ENCODE results near the gene RABGAP1L. TPM values are rescaled to one million over a fixed set of nuclear protein-coding genes. Genes with fewer than 3 reads are reported as not detected.

Gene RABGAP1L
- total and polyA plus RNA-seq, 7 experiments from 2014 or later: 38.4 to 97.4 (median 55.1) TPM

- Mint-ChIP-seq H3K27ac (no peak overlapping the region), H3K27me3 (no peaks in the 10 kb centered on the region), H3K36me3 (peaks cover 0 to 16% (median 0%) of the 10 kb centered on the region in 5 donors), H3K9me3 (no peaks in the 10 kb centered on the region), H3K4me1 (peaks cover 0 to 8% (median 2%) of the 10 kb centered on the region in 7 donors), H3K4me3 (no peak overlapping the region)
- ChIA-PET CTCF (no interaction called here), POLR2A (interaction anchor here (0.7 to 1.0 kb wide), 2 partner anchors 10 to 66 kb away, joined by 3 read pairs; no protein-coding TSS in a partner anchor)
- intact Hi-C loops (cut with micrococcal nuclease): no loop called here
- no peaks in the 10 kb centered on the region for H3K4me1 ChIP-seq (ENCODE audit: control insufficient read depth in 2 of 2, insufficient read depth in 2 of 2, low read length in 2 of 2)
- H3K9me3 ChIP-seq (ENCODE audit: control insufficient read depth in 2 of 3, low read length in 3 of 3): no peaks in the 10 kb centered on the region
- no peak for DNase-seq
- no peak overlapping the region for H3K4me3 ChIP-seq (ENCODE audit: low read length)
- no peak for ATAC-seq
- H3K36me3 ChIP-seq (ENCODE audit: control insufficient read depth in 2 of 3, insufficient read depth in 3 of 3, low read length in 3 of 3): no peaks in the 10 kb centered on the region
- no peak overlapping the region for H3K27ac ChIP-seq (ENCODE audit: low read depth, low read length)
- no peaks in the 10 kb centered on the region for H3K27me3 ChIP-seq (ENCODE audit: control insufficient read depth in 2 of 2, insufficient read depth in 2 of 2, low read length in 2 of 2)
These were observed 773.3 kb downstream of the RABGAP1L start for GRCh38 chr1:174932587-174932986.

DNA sequence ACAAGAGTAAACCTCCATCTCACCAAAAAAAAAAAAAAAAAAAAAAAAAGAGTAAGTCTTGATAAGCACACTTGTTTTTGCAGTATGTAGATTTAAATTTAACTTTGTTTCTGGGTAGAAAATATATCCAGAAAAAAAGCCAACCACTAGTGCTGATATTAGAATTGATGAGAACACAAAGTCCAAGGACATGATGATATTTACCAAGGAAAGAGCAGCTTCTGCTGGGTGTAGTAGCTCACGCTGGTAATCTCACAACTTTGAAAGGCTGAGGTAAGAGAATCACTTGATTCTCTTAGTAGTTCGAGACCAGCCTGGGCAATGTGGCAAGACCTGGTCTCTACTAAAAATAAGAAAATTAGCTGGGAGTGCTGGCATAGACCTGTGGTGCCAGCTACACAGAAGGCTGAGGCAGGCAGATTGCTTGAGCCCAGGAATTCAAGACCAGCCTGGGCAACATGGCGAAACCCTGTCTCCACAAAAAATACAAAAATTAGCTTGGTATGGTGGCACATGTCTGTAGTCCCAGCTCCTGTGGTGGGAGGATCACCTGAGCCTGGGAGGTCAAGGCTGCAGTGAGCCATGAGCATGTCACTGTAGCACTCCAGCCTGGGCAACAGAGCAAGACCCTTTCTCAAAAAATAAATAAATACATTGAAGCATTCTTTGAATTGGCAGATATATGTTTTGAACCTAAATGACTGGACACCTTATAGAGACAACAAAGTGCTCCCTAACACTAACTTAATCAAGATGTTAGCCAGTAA lies 776.8 kb downstream of the RABGAP1L start:
- ATAC-seq (no peak), DNase-seq (no peak)
- ChIA-PET POLR2A (interaction anchor here (0.6 to 1.2 kb wide), 3 partner anchors 8 to 137 kb away, joined by 3 to 6 read pairs (median 3); no protein-coding TSS in a partner anchor), CTCF (interaction anchor here (0.6 to 1.1 kb wide), 3 partner anchors 8 to 50 kb away, joined by 3 to 4 read pairs (median 4); no protein-coding TSS in a partner anchor)
- Histone ChIP-seq H3K4me3 (ENCODE audit: low read length) (no peak overlapping the region), H3K9me3 (ENCODE audit: control insufficient read depth in 2 of 3, low read length in 3 of 3) (no peaks in the 10 kb centered on the region), H3K36me3 (ENCODE audit: control insufficient read depth in 2 of 3, insufficient read depth in 3 of 3, low read length in 3 of 3) (no peaks in the 10 kb centered on the region), H3K27ac (ENCODE audit: low read depth, low read length) (no peak overlapping the region), H3K27me3 (ENCODE audit: control insufficient read depth in 2 of 2, insufficient read depth in 2 of 2, low read length in 2 of 2) (no peaks in the 10 kb centered on the region), H3K4me1 (ENCODE audit: control insufficient read depth in 2 of 2, insufficient read depth in 2 of 2, low read length in 2 of 2) (no peaks in the 10 kb centered on the region)
- peaks cover 0 to 5% (median 0%) of the 10 kb centered on the region in 5 donors for H3K36me3 Mint-ChIP-seq
- no peaks in the 10 kb centered on the region for H3K27me3 Mint-ChIP-seq
- peaks cover 8 to 29% (median 16%) of the 10 kb centered on the region in 7 donors for H3K4me1 Mint-ChIP-seq
- no peak overlapping the region for H3K4me3 Mint-ChIP-seq
- intact Hi-C loops (cut with micrococcal nuclease): no loop called here
- H3K27ac Mint-ChIP-seq: no peak overlapping the region
- H3K9me3 Mint-ChIP-seq: no peaks in the 10 kb centered on the region

- H3K27ac ChIP-seq (ENCODE audit: low read depth, low read length): no peak overlapping the region
- H3K4me1 Mint-ChIP-seq: peaks cover 14 to 26% (median 16%) of the 10 kb centered on the region in 7 donors
- intact Hi-C loops (cut with micrococcal nuclease): loop anchor here in 1 of 2 donors (1.0 kb wide), 1 partner anchor 26 kb away; no protein-coding TSS in a partner anchor
- ATAC-seq: peak; percentile 41
- H3K27me3 ChIP-seq (ENCODE audit: control insufficient read depth in 2 of 2, insufficient read depth in 2 of 2, low read length in 2 of 2): no peaks in the 10 kb centered on the region
- H3K4me3 Mint-ChIP-seq: peak overlapping the region; percentile 22 to 75 (median 57)
- DNase-seq: no peak
- CTCF ChIA-PET: interaction anchor here (0.6 to 1.0 kb wide), 3 partner anchors 15 to 54 kb away, joined by 3 to 4 read pairs (median 3); no protein-coding TSS in a partner anchor
- H3K36me3 Mint-ChIP-seq: peaks cover 0 to 4% (median 0%) of the 10 kb centered on the region in 5 donors
- no peaks in the 10 kb centered on the region for H3K9me3 Mint-ChIP-seq
- POLR2A ChIA-PET: interaction anchor here (0.7 to 1.2 kb wide), 4 partner anchors 26 to 138 kb away, joined by 3 read pairs; no protein-coding TSS in a partner anchor
- H3K9me3 ChIP-seq (ENCODE audit: control insufficient read depth in 2 of 3, low read length in 3 of 3): no peaks in the 10 kb centered on the region
- H3K36me3 ChIP-seq (ENCODE audit: control insufficient read depth in 2 of 3, insufficient read depth in 3 of 3, low read length in 3 of 3): no peaks in the 10 kb centered on the region
- no peaks in the 10 kb centered on the region for H3K4me1 ChIP-seq (ENCODE audit: control insufficient read depth in 2 of 2, insufficient read depth in 2 of 2, low read length in 2 of 2)
- H3K27ac Mint-ChIP-seq: peak overlapping the region in 7 of 9 donors; percentile 1 to 81 (median 16)
- H3K27me3 Mint-ChIP-seq: no peaks in the 10 kb centered on the region
- no peak overlapping the region for H3K4me3 ChIP-seq (ENCODE audit: low read length)
These were observed 779.1 kb downstream of the RABGAP1L start for GRCh38 chr1:174938281-174939007.

DNA sequence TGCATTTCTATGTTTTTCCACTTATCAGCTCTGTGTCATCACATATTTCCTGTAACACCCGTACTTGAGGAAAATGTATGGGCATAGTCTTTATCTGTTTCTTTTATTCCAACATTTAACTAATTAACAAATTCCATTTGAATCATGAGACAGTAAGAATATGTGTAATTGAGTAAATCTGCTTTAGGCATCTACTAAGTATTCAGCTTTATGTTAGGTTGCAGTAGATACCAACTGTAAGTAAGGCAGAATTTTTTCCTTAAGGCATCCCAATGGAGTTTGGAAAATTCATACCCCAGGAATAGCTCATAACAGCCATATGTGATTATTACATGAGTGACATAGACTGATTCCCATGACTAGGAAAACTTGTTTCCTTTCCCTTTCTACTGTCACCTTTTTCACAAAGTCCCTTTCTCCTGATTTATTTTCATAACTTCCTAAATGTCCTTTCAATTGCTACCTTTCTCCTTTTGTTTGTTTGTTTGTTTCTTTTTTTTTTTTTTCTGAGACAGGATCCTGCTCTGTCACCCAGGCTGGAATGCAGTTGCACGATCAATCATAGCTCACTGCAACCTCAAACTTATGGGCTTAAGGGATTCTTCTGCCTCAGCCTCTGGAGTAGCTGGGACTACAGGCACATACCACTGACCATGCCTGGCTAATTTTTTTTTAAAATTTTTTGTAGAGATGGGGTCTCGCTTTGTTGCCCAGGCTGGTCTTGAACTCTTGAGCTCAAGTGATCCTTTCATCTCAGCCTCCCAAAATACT lies 780.6 kb downstream of the RABGAP1L start:
- no peak overlapping the region for H3K27ac ChIP-seq (ENCODE audit: low read depth, low read length)
- H3K9me3 ChIP-seq (ENCODE audit: control insufficient read depth in 2 of 3, low read length in 3 of 3): no peaks in the 10 kb centered on the region
- H3K36me3 ChIP-seq (ENCODE audit: control insufficient read depth in 2 of 3, insufficient read depth in 3 of 3, low read length in 3 of 3): no peaks in the 10 kb centered on the region
- ATAC-seq: no peak
- no peaks in the 10 kb centered on the region for H3K27me3 Mint-ChIP-seq
- H3K36me3 Mint-ChIP-seq: peaks cover 0 to 4% (median 0%) of the 10 kb centered on the region in 5 donors
- no peaks in the 10 kb centered on the region for H3K27me3 ChIP-seq (ENCODE audit: control insufficient read depth in 2 of 2, insufficient read depth in 2 of 2, low read length in 2 of 2)
- intact Hi-C loops (cut with micrococcal nuclease): no loop called here
- no peaks in the 10 kb centered on the region for H3K9me3 Mint-ChIP-seq
- CTCF ChIA-PET: no interaction called here
- H3K4me3 ChIP-seq (ENCODE audit: low read length): no peak overlapping the region
- DNase-seq: no peak
- H3K4me3 Mint-ChIP-seq: no peak overlapping the region
- H3K4me1 ChIP-seq (ENCODE audit: control insufficient read depth in 2 of 2, insufficient read depth in 2 of 2, low read length in 2 of 2): no peaks in the 10 kb centered on the region
- peaks cover 14 to 26% (median 16%) of the 10 kb centered on the region in 7 donors for H3K4me1 Mint-ChIP-seq
- no peak overlapping the region for H3K27ac Mint-ChIP-seq
- POLR2A ChIA-PET: interaction anchor here (0.8 to 1.2 kb wide), 3 partner anchors 25 to 27 kb away, joined by 3 read pairs; no protein-coding TSS in a partner anchor

GRCh38 chr1:174940646-174941175 lies 781.4 kb downstream of the RABGAP1L start:
- no peak for ATAC-seq
- Histone ChIP-seq H3K4me1 (ENCODE audit: control insufficient read depth in 2 of 2, insufficient read depth in 2 of 2, low read length in 2 of 2) (no peaks in the 10 kb centered on the region), H3K4me3 (ENCODE audit: low read length) (no peak overlapping the region), H3K27me3 (ENCODE audit: control insufficient read depth in 2 of 2, insufficient read depth in 2 of 2, low read length in 2 of 2) (no peaks in the 10 kb centered on the region), H3K27ac (ENCODE audit: low read depth, low read length) (no peak overlapping the region), H3K36me3 (ENCODE audit: control insufficient read depth in 2 of 3, insufficient read depth in 3 of 3, low read length in 3 of 3) (no peaks in the 10 kb centered on the region), H3K9me3 (ENCODE audit: control insufficient read depth in 2 of 3, low read length in 3 of 3) (no peaks in the 10 kb centered on the region)
- ChIA-PET POLR2A (interaction anchor here (0.5 kb wide), 1 partner anchor 28 kb away, joined by 3 read pairs; no protein-coding TSS in a partner anchor), CTCF (no interaction called here)
- Mint-ChIP-seq H3K4me3 (no peak overlapping the region), H3K27ac (no peak overlapping the region), H3K27me3 (no peaks in the 10 kb centered on the region), H3K9me3 (no peaks in the 10 kb centered on the region), H3K4me1 (peaks cover 14 to 26% (median 16%) of the 10 kb centered on the region in 7 donors), H3K36me3 (peaks cover 0 to 4% (median 0%) of the 10 kb centered on the region in 5 donors)
- no peak for DNase-seq
- intact Hi-C loops (cut with micrococcal nuclease): no loop called here

All from naive thymus-derived CD4-positive, alpha-beta T cell (primary cell).